ENCODE results near the gene SH2D3C. TPM values are rescaled to one million over a fixed set of nuclear protein-coding genes. Genes with fewer than 3 reads are reported as not detected.

Gene SH2D3C
- total and polyA plus RNA-seq, 10 of the 15 experiments (the other 5 are each of a cell fraction or from before 2014, with no cell fraction given), result 1.2 to 23.5 (median 16.2) TPM

GRCh38 chr9:127693143-127693542, 85.3 kb downstream of the SH2D3C start:
- POLR2A ChIA-PET, result no interaction called here
- TF ChIP-seq NRF1 (conservative IDR thresholded peaks at IDR 0.05; ENCODE audit: low read depth, low read length) (no peak), ZSCAN29 (IDR thresholded peaks at IDR 0.05) (no peak), RUNX3 (IDR thresholded peaks at IDR 0.05; ENCODE audit: low read length) (no peak), ESRRA (IDR thresholded peaks at IDR 0.05; ENCODE audit: low read length) (no peak), MEF2B (IDR thresholded peaks at IDR 0.05; ENCODE audit: partially characterized antibody, poor library complexity, severe bottlenecking) (no peak), ZZZ3 (IDR thresholded peaks at IDR 0.05; ENCODE audit: control insufficient read depth, insufficient read length, low read depth) (no peak), TARDBP (IDR thresholded peaks at IDR 0.05; ENCODE audit: borderline replicate concordance) (no peak), BHLHE40 (IDR thresholded peaks at IDR 0.05; ENCODE audit: borderline replicate concordance in 1 of 2, low read depth in 2 of 2, low read length in 1 of 2) (no peak), SIX5 (IDR thresholded peaks at IDR 0.05; ENCODE audit: low read depth, low read length, severe bottlenecking) (no peak), PRDM15 (CRISPR knock-in tag; IDR thresholded peaks at IDR 0.05) (no peak), TCF12 (IDR thresholded peaks at IDR 0.05; ENCODE audit: low read depth, low read length) (no peak), PAX8 (IDR thresholded peaks at IDR 0.05) (no peak), POLR2AphosphoS2 (IDR thresholded peaks at IDR 0.05; ENCODE audit: low read depth, low read length) (no peak), FOXK2 (IDR thresholded peaks at IDR 0.05) (no peak), BRCA1 (IDR thresholded peaks at IDR 0.05; ENCODE audit: low read depth, low read length) (no peak), BCLAF1 (IDR thresholded peaks at IDR 0.05) (no peak), SMAD5 (IDR thresholded peaks at IDR 0.05; ENCODE audit: low read depth) (no peak), NR2F1 (conservative IDR thresholded peaks at IDR 0.05) (no peak), EGR1 (IDR thresholded peaks at IDR 0.05; ENCODE audit: borderline replicate concordance in 1 of 2, low read depth in 2 of 2, low read length in 2 of 2) (no peak), RCOR1 (conservative IDR thresholded peaks at IDR 0.05; ENCODE audit: low read depth, low read length) (no peak)
- no peak for FAIRE-seq

More at GRCh38 chr9:127693143-127693542, 85.3 kb downstream of the SH2D3C start:
- no TSS peak for BruUV-seq (replicated peaks)
- CTCF ChIA-PET, result no interaction called here
- no peak for ATAC-seq
- Histone ChIP-seq H3K4me2 (ENCODE audit: control insufficient read depth, insufficient read depth) (no peak overlapping the region), H2AFZ (ENCODE audit: control insufficient read depth, low read depth, low read length) (no peak overlapping the region), H3K9me3 (replicated peaks; ENCODE audit: control insufficient read depth, insufficient read depth, low read length) (no peaks in the 10 kb centered on the region), H4K20me1 (ENCODE audit: control insufficient read depth, insufficient read depth) (no peaks in the 10 kb centered on the region), H3K27me3 (replicated peaks in 1 of 2; ENCODE audit: control insufficient read depth in 2 of 2, insufficient read depth in 2 of 2, low read length in 1 of 2) (no peaks in the 10 kb centered on the region), H3K79me2 (ENCODE audit: control insufficient read depth, insufficient read depth, low read length) (no peaks in the 10 kb centered on the region), H3K9ac (ENCODE audit: control insufficient read depth, insufficient read depth, low read length) (no peak overlapping the region), H3K4me1 (ENCODE audit: control insufficient read depth, insufficient read depth, low read length) (no peaks in the 10 kb centered on the region), H3K27ac (ENCODE audit: control insufficient read depth, insufficient read depth) (no peak overlapping the region), H3K4me3 (no peak overlapping the region), H3K36me3 (ENCODE audit: control insufficient read depth in 2 of 2, insufficient read depth in 2 of 2, low read length in 1 of 2) (no peaks in the 10 kb centered on the region)
- RAD21 ChIA-PET (ENCODE audit: unreplicated experiment), result no interaction called here
- 23% methylated on average over 10 of the region's 10 CpGs for WGBS (ENCODE audit: insufficient coverage, insufficient replicate concordance, low lambda C conversion rate, missing lambda C conversion rate)
- intact Hi-C loops (cut with micrococcal nuclease; ENCODE audit: unreplicated experiment), result no loop called here
- in situ Hi-C loops (cut with MboI), result no loop called here
- DNase-seq (ENCODE audit: low read depth, low spot score), result no peak
- SMC1A ChIA-PET (ENCODE audit: uncharacterized antibody, unreplicated experiment), result no interaction called here

Measured in GM12878 (cell line).